HG03108 (cell line): ENCODE measurements around the gene GMPR2.
"Not testable (repeated sequence)": the region's sequence is repeated elsewhere in the genome, so short reads cannot be mapped to it uniquely, and the experiment has no call there.

Source experiments
- ATAC-seq: cut with Tn5 transposase; IDR thresholded peaks from one replicate; pipeline ENCODE4 v1.9.1; 2021; ENCODE audit warnings: moderate library complexity; ENCODE audit not compliant: unreplicated experiment

Gene GMPR2

GRCh38 chr14:24198814-24199524 lies 33.8 kb upstream of the GMPR2 start:
- ATAC-seq, result no peak

DNA sequence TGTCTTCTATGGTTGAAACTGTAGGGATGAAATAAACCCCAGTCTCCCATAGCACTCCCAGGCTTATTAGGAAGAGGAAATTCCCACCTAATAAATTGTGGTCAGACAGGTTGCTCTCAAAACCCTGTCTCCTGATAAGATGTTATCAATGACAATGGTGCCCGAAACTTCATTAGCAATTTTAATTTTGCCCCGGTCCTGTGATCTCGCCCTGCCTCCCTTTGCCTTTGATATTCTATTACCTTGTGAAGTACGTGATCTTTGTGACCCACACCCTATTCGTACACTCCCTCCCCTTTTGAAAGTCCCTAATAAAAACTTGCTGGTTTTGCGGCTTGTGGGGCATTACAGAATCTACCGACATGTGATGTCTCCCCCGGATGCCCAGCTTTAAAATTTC lies 30.2 kb upstream of the GMPR2 start:
- not testable (repeated sequence) for ATAC-seq

GRCh38 chr14:24203249-24203886 lies 29.4 kb upstream of the GMPR2 start:
- not testable (repeated sequence) for ATAC-seq

DNA sequence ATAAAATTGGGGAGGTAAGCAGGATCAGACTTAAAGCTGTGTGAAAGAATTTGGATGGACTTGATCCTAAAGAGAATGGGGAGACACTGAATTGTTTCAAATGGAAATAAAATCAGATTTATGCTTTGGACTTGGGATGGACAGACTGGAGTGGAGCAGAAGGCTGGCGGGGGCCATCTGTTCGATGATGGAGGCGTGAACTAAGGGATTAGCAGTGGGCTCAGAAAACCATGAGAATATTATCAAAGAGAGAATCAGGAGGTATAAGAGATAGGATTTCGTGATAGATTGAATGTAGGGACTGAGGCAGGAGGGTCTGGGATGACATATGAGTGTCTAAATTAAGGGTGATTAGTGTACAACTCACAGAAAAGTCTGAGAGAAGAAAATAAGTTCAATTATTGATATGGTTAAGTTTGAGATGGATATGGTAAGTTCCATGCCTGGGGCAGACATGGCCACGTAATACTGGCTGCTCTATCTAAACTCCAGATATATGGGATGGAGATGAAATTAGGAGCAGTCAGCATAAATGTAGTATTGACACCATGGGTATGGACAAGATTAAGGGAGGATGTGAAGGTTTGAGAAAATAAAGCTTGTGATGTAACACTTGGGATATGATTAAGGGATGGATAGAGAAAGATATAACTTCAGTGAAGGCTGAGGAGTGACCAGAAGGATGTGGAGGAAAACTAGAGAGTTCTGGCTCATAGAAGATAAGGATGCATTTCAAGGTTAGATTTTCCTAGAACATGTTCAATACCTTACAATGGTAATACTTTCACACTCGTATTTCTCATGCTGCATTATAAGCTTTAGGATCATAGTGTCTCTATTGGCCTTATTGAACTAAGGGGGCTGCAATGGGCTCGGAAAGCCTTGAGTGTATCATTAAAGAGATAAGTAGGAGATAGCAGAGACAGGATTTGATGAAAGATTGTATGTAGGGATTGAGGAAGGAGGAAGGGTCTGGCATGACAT lies 28.3 kb upstream of the GMPR2 start:
- ATAC-seq, result no peak

- no peak for ATAC-seq
These were observed 26.2 kb upstream of the GMPR2 start for GRCh38 chr14:24206260-24207103.

- ATAC-seq, result no peak
These were observed 25.6 kb upstream of the GMPR2 start for GRCh38 chr14:24207104-24207551.

DNA sequence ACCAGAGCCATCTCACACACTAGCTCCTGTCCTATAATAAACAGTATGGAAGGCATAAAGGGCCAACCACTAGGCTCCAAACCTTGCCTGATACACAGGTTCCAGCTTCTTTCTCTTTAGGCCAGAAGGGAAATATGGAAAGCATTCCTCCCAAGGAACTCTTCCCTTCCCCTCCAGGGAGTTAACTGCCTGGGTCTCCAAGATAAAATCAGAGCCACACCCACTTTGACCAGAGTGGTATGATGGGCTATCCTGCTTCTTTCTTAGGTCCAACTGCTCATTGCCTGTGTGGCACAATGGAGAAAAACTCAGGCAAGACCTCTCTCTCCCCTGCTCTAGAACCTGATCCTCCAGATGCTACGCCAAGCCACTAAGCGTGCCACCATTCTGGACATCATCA lies 25.1 kb upstream of the GMPR2 start:
- no peak for ATAC-seq

DNA sequence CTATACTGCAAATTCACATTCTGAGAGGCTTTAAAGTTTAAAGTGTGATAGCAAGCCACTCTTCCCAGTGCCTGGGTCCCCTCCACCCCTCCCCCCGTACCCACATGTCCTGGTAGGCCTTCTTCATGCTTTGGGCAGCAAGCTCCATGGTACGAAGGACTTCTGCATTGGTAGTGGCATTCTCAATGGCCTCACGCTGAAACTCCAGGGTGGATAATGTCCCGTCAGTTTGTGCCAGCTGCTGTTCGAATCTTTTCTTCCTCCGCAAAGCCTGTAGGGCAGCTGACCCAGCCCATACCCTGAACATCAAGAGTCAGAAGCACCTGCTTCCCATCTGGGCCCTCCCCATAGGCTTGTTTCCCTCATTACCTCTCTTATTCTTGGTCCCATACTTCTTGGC lies 21.4 kb upstream of the GMPR2 start:
- no peak for ATAC-seq

- ATAC-seq, result peak; percentile 80
These were observed 19.5 kb upstream of the GMPR2 start, which contains the start of gene CHMP4A for GRCh38 chr14:24212924-24213865. Gene CHMP4A, minus strand, starts transcription at chr14:24213488. Its CDS starts 49 bp downstream, at chr14:24213439.

DNA sequence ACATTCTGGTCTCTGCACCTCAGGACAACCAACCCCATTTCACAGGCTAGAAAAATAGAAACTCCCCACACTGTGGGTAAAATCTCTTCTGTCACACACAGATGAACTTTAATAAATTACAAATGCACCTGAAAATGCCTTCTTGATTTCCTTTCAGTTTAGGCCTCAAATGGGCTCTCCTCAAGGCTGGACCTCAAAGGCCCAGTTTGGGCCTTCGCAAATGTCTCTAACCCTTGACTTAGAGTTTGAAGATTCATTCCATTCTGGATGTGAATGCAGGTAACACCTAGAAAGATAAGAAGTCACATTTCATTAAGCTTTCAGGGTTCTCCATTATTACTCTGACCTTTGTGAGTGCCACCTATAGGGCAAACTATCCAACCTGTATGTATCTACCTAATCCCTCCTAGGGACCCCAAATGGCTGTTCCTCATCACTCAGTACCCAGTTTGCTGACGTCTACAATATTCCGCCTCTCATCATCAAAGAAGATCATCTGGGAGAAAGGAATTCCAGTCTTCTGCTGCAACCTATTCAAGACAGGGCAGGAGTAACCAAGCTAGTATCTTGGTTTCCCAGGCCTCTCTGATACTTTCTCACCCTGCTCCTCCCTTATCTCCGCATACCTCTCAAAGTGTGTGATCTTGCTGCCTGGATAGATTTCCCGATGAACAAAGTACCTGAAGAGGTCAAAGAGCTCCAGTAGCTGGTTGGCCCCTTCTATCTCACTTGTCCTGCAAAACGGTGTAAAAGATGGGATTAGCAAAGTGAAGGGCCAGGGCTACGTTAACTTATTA lies 18.7 kb upstream of the GMPR2 start:
- ATAC-seq, result no peak

DNA sequence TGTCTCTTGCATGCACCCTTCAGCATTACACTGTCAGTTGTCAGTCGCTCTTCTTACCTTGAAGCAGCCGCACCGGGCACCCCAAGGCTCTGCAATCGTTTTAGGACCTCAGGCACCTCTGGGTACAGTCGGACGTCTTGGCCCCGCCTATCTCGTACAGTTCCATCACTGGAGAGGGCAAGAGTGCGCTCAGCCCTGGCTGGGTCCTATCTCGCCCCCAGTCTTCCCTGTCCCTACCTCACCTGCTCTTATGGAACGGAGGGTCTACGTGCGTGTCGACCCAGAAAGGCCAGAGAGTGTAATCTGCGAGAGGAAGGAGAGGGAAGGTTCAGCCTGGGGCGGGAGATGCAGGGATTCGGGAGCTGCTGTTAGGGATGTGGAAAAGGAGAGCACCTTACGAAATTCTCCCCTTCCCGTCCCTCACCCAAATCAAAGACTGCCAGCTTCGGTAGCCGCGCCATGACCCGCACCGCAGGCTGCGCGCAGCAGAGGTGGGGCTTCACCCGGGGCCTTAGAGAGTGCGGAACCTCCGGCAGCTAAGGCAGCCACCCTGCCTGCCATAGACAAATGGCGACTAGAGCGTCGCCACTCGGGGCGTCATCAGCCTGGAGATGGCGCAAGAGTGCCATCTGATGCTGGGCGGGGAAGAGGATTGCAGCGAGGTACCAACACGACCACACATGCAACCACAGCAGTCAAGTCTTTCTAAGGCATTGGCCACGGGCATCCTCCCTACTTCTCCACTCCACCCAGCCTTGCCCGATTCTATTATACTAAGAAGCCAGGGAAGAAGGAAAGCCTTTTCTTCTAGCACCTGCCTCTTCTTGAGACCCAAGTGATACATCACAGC lies 17.0 kb upstream of the GMPR2 start, which contains the start of gene MDP1:
Gene MDP1 (minus strand): TSS at position 572 of the 850 bp plus-strand sequence. CDS start 111 bp downstream, at position 461.
- peak; percentile 62 for ATAC-seq

- ATAC-seq, result no peak
These were observed 16.4 kb upstream of the GMPR2 start for GRCh38 chr14:24216345-24216699.

DNA sequence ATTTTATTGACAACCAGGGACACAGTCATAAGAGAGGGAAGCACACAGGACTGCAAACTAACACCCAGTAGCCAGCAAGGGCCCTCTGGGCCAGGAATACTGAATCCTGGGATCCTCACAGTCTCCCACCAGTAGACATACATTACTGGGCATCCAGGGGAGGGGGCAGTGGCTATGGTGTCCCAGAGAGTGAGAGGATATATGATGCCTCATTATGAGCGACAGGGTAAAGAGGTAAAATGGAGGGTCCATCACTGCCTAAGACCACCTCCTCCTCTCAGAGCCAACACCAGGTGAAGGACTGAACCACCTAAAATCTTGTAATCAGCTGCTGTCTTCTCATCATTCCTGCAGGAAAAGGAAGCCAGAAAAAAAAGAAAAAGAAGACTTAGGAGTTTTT lies 15.9 kb upstream of the GMPR2 start:
- not testable (repeated sequence) for ATAC-seq

GRCh38 chr14:24219080-24219479 lies 13.6 kb upstream of the GMPR2 start:
- ATAC-seq, result no peak

DNA sequence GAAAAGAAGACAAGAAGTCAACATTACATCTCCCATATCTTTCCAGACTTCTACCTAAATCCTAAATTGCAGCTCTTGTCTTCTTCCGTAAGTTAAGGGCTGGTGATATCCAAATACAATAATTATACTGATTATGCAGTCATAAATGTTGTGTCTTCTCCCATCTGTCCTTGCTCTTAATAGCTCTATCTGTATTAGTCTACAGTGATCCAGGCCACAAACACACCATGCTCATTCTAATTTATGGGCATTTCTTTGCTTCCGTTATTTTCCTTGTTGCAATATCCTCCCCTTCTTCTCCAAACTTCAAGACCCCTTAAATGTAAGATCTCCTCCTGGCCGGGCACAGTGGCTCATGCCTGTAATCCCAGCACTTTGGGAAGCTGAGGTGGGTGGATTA lies 13.2 kb upstream of the GMPR2 start:
- ATAC-seq, result no peak

- not testable (repeated sequence) for ATAC-seq
These were observed 9.7 kb upstream of the GMPR2 start for GRCh38 chr14:24222987-24223386.

DNA sequence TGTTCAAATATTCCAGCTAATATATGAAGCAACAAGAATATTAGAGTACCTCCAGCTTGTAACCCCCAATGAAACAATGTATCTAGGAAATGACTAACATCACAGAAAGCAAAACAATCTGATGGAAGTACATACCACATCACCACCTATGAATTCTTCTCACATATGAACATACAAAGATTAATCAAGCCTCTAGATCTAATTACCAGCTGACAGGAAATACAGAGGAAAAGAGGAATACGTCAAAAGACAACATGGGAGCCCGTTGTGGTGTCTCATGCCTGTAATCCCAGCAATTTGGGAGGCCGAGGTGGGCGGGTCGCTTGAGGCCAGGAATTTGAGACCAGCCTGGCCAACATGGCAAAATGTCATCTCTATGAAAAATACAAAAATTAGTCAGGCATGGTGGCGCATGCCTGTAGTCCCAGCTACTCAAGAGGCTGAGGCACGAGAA lies 8.1 kb upstream of the GMPR2 start:
- no peak for ATAC-seq
